DND-41 (cell line): ENCODE results near the gene COL4A6.

Experiments used
- CTCF ChIP-seq: IDR thresholded peaks from 2 replicates; pipeline ENCODE4 v1.5.1; 2012; ENCODE audit warnings: borderline replicate concordance, low read length, moderate library complexity, mild to moderate bottlenecking; ENCODE audit not compliant: poor library complexity, severe bottlenecking; ENCODE audit errors: extremely low read depth
- EZH2 ChIP-seq: IDR thresholded peaks from 3 replicates; pipeline ENCODE4 v1.6.1; 2012; ENCODE audit warnings: borderline replicate concordance, low read depth, mild to moderate bottlenecking, moderate library complexity, low read length, inconsistent platforms; ENCODE audit not compliant: severe bottlenecking

- TF ChIP-seq CTCF (no peak), EZH2 (no peak)
Measured at GRCh38 chrX:108312011-108312410, 126.2 kb downstream of the COL4A6 start.
